HCT116 (cell line): ENCODE measurements around the gene FLCN. TPM values are rescaled to one million over a fixed set of nuclear protein-coding genes. Genes with fewer than 3 reads are reported as not detected.

Source experiments
- ATAC-seq: fragments of 200-7000 bp; cut with Tn5 transposase; 2 replicates; pipeline ENCODE4 v1.9.1; 2020; ENCODE audit warnings: mild to moderate bottlenecking, moderate library complexity
- BruUV-seq: library from RNA; stranded (reverse); fragments of 400-500 nt; replicated peaks from 2 replicates; lab custom pipeline; 2021; lab: Mats Ljungman, UMichigan
- CTCF ChIA-PET: fragments of 300-600 bp; sonication (Branson Sonifier 250); formaldehyde crosslinking; loops from one replicate; lab custom pipeline; 2021; ENCODE audit warnings: antibody characterized with exemption; lab: Charles Lee
- POLR2A ChIA-PET: fragments of 300-600, 350-600 bp; sonication (Branson Sonifier 250); formaldehyde crosslinking; loops from one replicate; lab custom pipeline; 2021; ENCODE audit warnings: antibody characterized with exemption; lab: Charles Lee
- RAD21 ChIA-PET, 2 experiments: fragments of 300-600 bp; sonication (Branson Sonifier 250); formaldehyde crosslinking; loops; one replicate each; lab custom pipeline; 2023; ENCODE audit warnings: low total read pairs in 2 of 2; ENCODE audit not compliant: uncharacterized antibody in 2 of 2, unreplicated experiment in 2 of 2, low non-redundant PET in 1 of 2; lab: Charles Lee
- DNase-seq: peaks from one replicate; pipeline ENCODE4 v3.0.0-alpha.2; 2010; ENCODE audit warnings: low read depth, low spot score
- H2AFZ ChIP-seq: fragments of 200-600 bp; shearing (Covaris generic), sonication (generic); 2 replicates; pipeline ENCODE4 v1.6.1; 2017; ENCODE audit warnings: low read depth, mixed run types, mixed read lengths, antibody characterized with exemption, low read length; ENCODE audit not compliant: poor library complexity, severe bottlenecking
- H3K27ac ChIP-seq: 2 replicates; pipeline ENCODE4 v1.5.1; 2012; ENCODE audit warnings: low read depth, low read length
- H3K27me3 ChIP-seq: fragments of 200-600 bp; sonication (generic); 2 replicates; pipeline ENCODE4 v1.6.1; 2016; ENCODE audit warnings: mixed run types, low read length, mixed read lengths; ENCODE audit not compliant: insufficient read depth
- H3K36me3 ChIP-seq, 2 experiments: fragments of 200-500 bp in 1 of 2; fragments of 200-600 bp in 1 of 2; sonication (Bioruptor generic) in 1 of 2; sonication (generic) in 1 of 2; 2 replicates each; pipeline versions ENCODE4 v1.5.1 to v1.6.1; 2014 to 2016; ENCODE audit warnings: low read length in 2 of 2, inconsistent platforms in 1 of 2, mixed read lengths in 1 of 2, mixed run types in 1 of 2; ENCODE audit not compliant: insufficient read depth in 2 of 2, control insufficient read depth in 1 of 2
- H3K4me1 ChIP-seq, 2 experiments: fragments of 200-600 bp in 1 of 2; sonication (generic) in 1 of 2; 2 replicates each; pipeline versions ENCODE4 v1.5.1 to v1.6.1; 2012 to 2017; ENCODE audit warnings: low read length in 2 of 2, inconsistent platforms in 1 of 2, mild to moderate bottlenecking in 1 of 2, mixed read lengths in 1 of 2, mixed run types in 1 of 2, moderate library complexity in 1 of 2; ENCODE audit not compliant: insufficient read depth in 2 of 2, control insufficient read depth in 1 of 2
- H3K4me2 ChIP-seq: fragments of 200-600 bp; sonication (generic); 2 replicates; pipeline ENCODE4 v1.6.1; 2017; ENCODE audit warnings: mixed run types, low read length, mixed read lengths
- H3K4me3 ChIP-seq, 2 experiments: fragments of 200-600 bp in 1 of 2; sonication (generic) in 1 of 2; replicated peaks in 1 of 2; 2 replicates each; pipeline ENCODE4 v1.5.1; 2011 to 2016; ENCODE audit warnings: low read length in 2 of 2, control low read depth in 1 of 2, low read depth in 1 of 2, mild to moderate bottlenecking in 1 of 2, mixed read lengths in 1 of 2, mixed run types in 1 of 2
- H3K79me2 ChIP-seq: fragments of 200-600 bp; sonication (generic); 2 replicates; pipeline ENCODE4 v1.6.1; 2017; ENCODE audit warnings: mild to moderate bottlenecking, mixed run types, low read length, moderate library complexity, mixed read lengths; ENCODE audit not compliant: insufficient read depth
- H3K9ac ChIP-seq: fragments of 200-600 bp; sonication (generic); 2 replicates; pipeline ENCODE4 v1.6.1; 2016; ENCODE audit warnings: low read length, mixed read lengths
- H3K9me2 ChIP-seq: fragments of 200-600 bp; sonication (generic), shearing (Covaris generic); 2 replicates; pipeline ENCODE4 v1.6.1; 2017; ENCODE audit warnings: mixed run types, mild to moderate bottlenecking, moderate library complexity; ENCODE audit not compliant: insufficient read depth
- H3K9me3 ChIP-seq, 2 experiments: fragments of 200-500 bp in 1 of 2; fragments of 200-600 bp in 1 of 2; sonication (Bioruptor generic) in 1 of 2; sonication (generic) in 1 of 2; 2 replicates each; pipeline ENCODE4 v1.6.1; 2014 to 2017; ENCODE audit warnings: low read length in 2 of 2, mixed read lengths in 2 of 2, inconsistent platforms in 1 of 2, low read depth in 1 of 2, mild to moderate bottlenecking in 1 of 2, mixed run types in 1 of 2, moderate library complexity in 1 of 2; ENCODE audit not compliant: control insufficient read depth in 1 of 2, insufficient read depth in 1 of 2
- H4K20me1 ChIP-seq: fragments of 200-600 bp; sonication (generic), shearing (Covaris generic); 2 replicates; pipeline ENCODE4 v1.6.1; 2017; ENCODE audit warnings: mixed run types, mild to moderate bottlenecking, moderate library complexity; ENCODE audit not compliant: insufficient read depth
- ATF3 ChIP-seq: IDR thresholded peaks from 2 replicates; pipeline ENCODE4 v1.6.1; 2012
- CBX3 ChIP-seq: IDR thresholded peaks from 2 replicates; pipeline ENCODE4 v1.6.1; 2012; ENCODE audit warnings: low read depth
- CTCF ChIP-seq, 3 experiments: fragments of 200-600 bp in 1 of 3; sonication (generic) in 1 of 3; IDR thresholded peaks in 2 of 3; conservative IDR thresholded peaks in 1 of 3; 2 replicates each; pipeline ENCODE4 v1.5.1; 2012 to 2017; ENCODE audit warnings: low read depth in 2 of 3, low read length in 2 of 3, antibody characterized with exemption in 1 of 3, borderline replicate concordance in 1 of 3, control low read depth in 1 of 3, mild to moderate bottlenecking in 1 of 3, mixed read lengths in 1 of 3, mixed run types in 1 of 3, moderate library complexity in 1 of 3; ENCODE audit not compliant: insufficient read depth in 1 of 3
- EZH2 ChIP-seq: fragments of 200-600 bp; sonication (generic); IDR thresholded peaks from 2 replicates; pipeline ENCODE4 v1.6.1; 2017; ENCODE audit warnings: antibody characterized with exemption, mixed run types
- EZH2phosphoT487 ChIP-seq: fragments of 200-600 bp; IDR thresholded peaks from 2 replicates; pipeline ENCODE4 v1.6.1; 2018; ENCODE audit warnings: antibody characterized with exemption, borderline replicate concordance
- FOSL1 ChIP-seq: IDR thresholded peaks from 2 replicates; pipeline ENCODE4 v1.6.1; 2012; ENCODE audit warnings: low read depth
- JUND ChIP-seq: IDR thresholded peaks from 2 replicates; pipeline ENCODE4 v1.6.1; 2012
- POLR2A ChIP-seq: IDR thresholded peaks from 2 replicates; pipeline ENCODE4 v1.7.0; 2011; ENCODE audit warnings: borderline replicate concordance; ENCODE audit not compliant: insufficient read depth, insufficient read length; ENCODE audit errors: extremely low read depth
- POLR2AphosphoS5 ChIP-seq: IDR thresholded peaks from 2 replicates; pipeline ENCODE4 v1.6.1; 2011; ENCODE audit warnings: mild to moderate bottlenecking, low read depth, low read length, moderate library complexity
- SRF ChIP-seq: IDR thresholded peaks from 2 replicates; pipeline ENCODE4 v1.6.1; 2012; ENCODE audit warnings: low read depth
- TCF7L2 ChIP-seq: IDR thresholded peaks from 2 replicates; pipeline ENCODE4 v1.7.0; 2011; ENCODE audit warnings: borderline replicate concordance, inconsistent platforms; ENCODE audit not compliant: insufficient read depth, insufficient read length; ENCODE audit errors: extremely low read depth
- YY1 ChIP-seq: IDR thresholded peaks from 2 replicates; pipeline ENCODE4 v1.6.1; 2011; ENCODE audit warnings: low read length, low read depth, moderate library complexity, mild to moderate bottlenecking; ENCODE audit not compliant: insufficient replicate concordance; ENCODE audit errors: extremely low read depth
- ZBTB33 ChIP-seq: IDR thresholded peaks from 2 replicates; pipeline ENCODE4 v1.6.1; 2011; ENCODE audit warnings: mild to moderate bottlenecking, low read length, moderate library complexity; ENCODE audit not compliant: insufficient replicate concordance; ENCODE audit errors: extremely low read depth
- ZNF274 ChIP-seq: fragments of 200-500 bp; sonication (Bioruptor generic); IDR thresholded peaks from 2 replicates; pipeline ENCODE4 v1.6.1; 2014; ENCODE audit warnings: mild to moderate bottlenecking, low read depth, low read length, inconsistent platforms
- intact Hi-C: fragments of 100-400 bp; cut with micrococcal nuclease; formaldehyde crosslinking; loops from 2 replicates; pipeline ENCODE4 v1.10.0; 2022
- total RNA-seq: library from RNA; stranded (reverse); gene quantifications from one replicate; pipeline ENCODE4 v1.2.1, GENCODE V29; 2021; ENCODE audit not compliant: unreplicated experiment
- TF ChIP-seq, protein P1 (sequence below): IDR thresholded peaks from 2 replicates; pipeline ENCODE4 v1.6.1; 2012
- TF ChIP-seq, protein P2 (sequence below): IDR thresholded peaks from 2 replicates; pipeline ENCODE4 v1.6.1; 2012; ENCODE audit warnings: low read depth

Gene FLCN
- total RNA-seq, 1 experiment from 2014 or later = 23.7 TPM

DNA sequence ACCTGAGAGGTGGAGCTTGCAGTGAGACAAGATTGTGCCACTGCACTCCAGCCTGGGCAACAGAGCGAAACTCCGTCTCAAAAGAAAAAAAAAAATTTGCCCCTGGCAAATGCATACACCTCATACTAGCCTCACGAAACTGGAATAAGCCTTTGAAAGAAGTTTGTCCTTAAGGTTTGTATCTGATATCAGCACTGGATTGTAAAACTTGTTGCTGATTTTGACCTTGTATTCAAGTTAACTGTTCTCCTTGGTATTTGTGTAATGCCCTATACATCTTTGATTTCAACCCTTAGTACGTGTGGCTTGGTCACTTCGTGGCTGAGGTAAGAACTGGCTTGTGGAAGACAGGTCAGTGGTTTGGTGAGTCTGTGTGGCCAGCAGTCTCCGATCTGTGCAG lies 6.2 kb upstream of the FLCN start:
- ATAC-seq (no peak), DNase-seq (no peak)
- Histone ChIP-seq H3K9me3 (no peaks in the 10 kb centered on the region), H3K4me2 (no peak overlapping the region), H3K27me3 (no peaks in the 10 kb centered on the region), H3K4me3 (no peak overlapping the region), H3K4me1 (peaks cover 2 to 4% of the 10 kb centered on the region in 2 experiments; a peak in 1 of 4 replicates), H3K9me2 (no peaks in the 10 kb centered on the region), H3K36me3 (peaks cover 14 to 23% of the 10 kb centered on the region in 2 experiments; a peak in 3 of 4 replicates), H3K79me2 (no peaks in the 10 kb centered on the region), H4K20me1 (no peaks in the 10 kb centered on the region), H3K27ac (no peak overlapping the region), H3K9ac (no peak overlapping the region), H2AFZ (no peak overlapping the region)
- ChIA-PET CTCF (no interaction called here), RAD21 (no interaction called here), POLR2A (no interaction called here)
- no peak for TF ChIP-seq POLR2A
- TF ChIP-seq ZNF274 = no peak
- no peak for TF ChIP-seq JUND
- TF ChIP-seq CBX3 = no peak
- no peak for TF ChIP-seq FOSL1
- no peak for TF ChIP-seq POLR2AphosphoS5
- TF ChIP-seq EZH2phosphoT487 = no peak
- no peak for TF ChIP-seq SRF
- no peak for TF ChIP-seq EZH2
- TF ChIP-seq, protein P1, sequence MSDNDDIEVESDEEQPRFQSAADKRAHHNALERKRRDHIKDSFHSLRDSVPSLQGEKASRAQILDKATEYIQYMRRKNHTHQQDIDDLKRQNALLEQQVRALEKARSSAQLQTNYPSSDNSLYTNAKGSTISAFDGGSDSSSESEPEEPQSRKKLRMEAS = no peak
- no peak for TF ChIP-seq TCF7L2
- TF ChIP-seq, protein P2, sequence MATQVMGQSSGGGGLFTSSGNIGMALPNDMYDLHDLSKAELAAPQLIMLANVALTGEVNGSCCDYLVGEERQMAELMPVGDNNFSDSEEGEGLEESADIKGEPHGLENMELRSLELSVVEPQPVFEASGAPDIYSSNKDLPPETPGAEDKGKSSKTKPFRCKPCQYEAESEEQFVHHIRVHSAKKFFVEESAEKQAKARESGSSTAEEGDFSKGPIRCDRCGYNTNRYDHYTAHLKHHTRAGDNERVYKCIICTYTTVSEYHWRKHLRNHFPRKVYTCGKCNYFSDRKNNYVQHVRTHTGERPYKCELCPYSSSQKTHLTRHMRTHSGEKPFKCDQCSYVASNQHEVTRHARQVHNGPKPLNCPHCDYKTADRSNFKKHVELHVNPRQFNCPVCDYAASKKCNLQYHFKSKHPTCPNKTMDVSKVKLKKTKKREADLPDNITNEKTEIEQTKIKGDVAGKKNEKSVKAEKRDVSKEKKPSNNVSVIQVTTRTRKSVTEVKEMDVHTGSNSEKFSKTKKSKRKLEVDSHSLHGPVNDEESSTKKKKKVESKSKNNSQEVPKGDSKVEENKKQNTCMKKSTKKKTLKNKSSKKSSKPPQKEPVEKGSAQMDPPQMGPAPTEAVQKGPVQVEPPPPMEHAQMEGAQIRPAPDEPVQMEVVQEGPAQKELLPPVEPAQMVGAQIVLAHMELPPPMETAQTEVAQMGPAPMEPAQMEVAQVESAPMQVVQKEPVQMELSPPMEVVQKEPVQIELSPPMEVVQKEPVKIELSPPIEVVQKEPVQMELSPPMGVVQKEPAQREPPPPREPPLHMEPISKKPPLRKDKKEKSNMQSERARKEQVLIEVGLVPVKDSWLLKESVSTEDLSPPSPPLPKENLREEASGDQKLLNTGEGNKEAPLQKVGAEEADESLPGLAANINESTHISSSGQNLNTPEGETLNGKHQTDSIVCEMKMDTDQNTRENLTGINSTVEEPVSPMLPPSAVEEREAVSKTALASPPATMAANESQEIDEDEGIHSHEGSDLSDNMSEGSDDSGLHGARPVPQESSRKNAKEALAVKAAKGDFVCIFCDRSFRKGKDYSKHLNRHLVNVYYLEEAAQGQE = no peak
- TF ChIP-seq YY1 = no peak
- TF ChIP-seq ATF3 = no peak
- no peak for TF ChIP-seq ZBTB33
- TF ChIP-seq CTCF (IDR thresholded peaks at IDR 0.05 in 2 of 3, conservative IDR thresholded peaks at IDR 0.05 in 1 of 3; ENCODE audit: borderline replicate concordance in 1 of 3, insufficient read depth in 1 of 3, low read depth in 2 of 3, low read length in 2 of 3) = no peak
- intact Hi-C loops = no loop called here
- BruUV-seq = no TSS peak
